Progenitor cell of endocrine pancreas (in vitro differentiated cells): ENCODE data around the gene POR. TPM values are rescaled to one million over a fixed set of nuclear protein-coding genes. Genes with fewer than 3 reads are reported as not detected.
A peak's percentile ranks its signal among the peaks of the same experiment; 100 is the strongest.

Experiments used
- DNase-seq: peaks from one replicate; pipeline ENCODE4 v3.0.0; 2021; ENCODE audit warnings: low spot score; ENCODE audit not compliant: unreplicated experiment
- H3K27ac Mint-ChIP-seq: 2 replicates; pipeline ENCODE4 v1.8.0; 2021; ENCODE audit warnings: mild to moderate bottlenecking, moderate library complexity, mixed read lengths
- H3K27me3 Mint-ChIP-seq: 2 replicates; pipeline ENCODE4 v1.8.0; 2021; ENCODE audit warnings: mixed read lengths
- H3K36me3 Mint-ChIP-seq: 2 replicates; pipeline ENCODE4 v1.8.0; 2022; ENCODE audit warnings: mixed read lengths; ENCODE audit not compliant: insufficient read depth
- H3K4me1 Mint-ChIP-seq: 2 replicates; pipeline ENCODE4 v1.8.0; 2021; ENCODE audit warnings: low read depth, mixed read lengths
- H3K4me3 Mint-ChIP-seq: 2 replicates; pipeline ENCODE4 v1.8.0; 2021; ENCODE audit warnings: low read depth, mild to moderate bottlenecking, moderate library complexity, mixed read lengths
- H3K9me3 Mint-ChIP-seq: 2 replicates; pipeline ENCODE4 v1.8.0; 2021; ENCODE audit warnings: low read depth, mixed read lengths
- total RNA-seq: library from RNA; stranded (reverse); gene quantifications from 2 replicates; pipeline ENCODE4 v1.2.1, GENCODE V29; 2021
- TF ChIP-seq, protein P1 (sequence below): fragments of 200-600 bp; sonication (generic); IDR thresholded peaks from one replicate; pipeline ENCODE4 v1.5.0; 2021; ENCODE audit warnings: antibody characterized with exemption, mild to moderate bottlenecking; ENCODE audit not compliant: unreplicated experiment

Gene POR
- total RNA-seq, 1 donor from 2014 or later: 87.2 TPM

DNA sequence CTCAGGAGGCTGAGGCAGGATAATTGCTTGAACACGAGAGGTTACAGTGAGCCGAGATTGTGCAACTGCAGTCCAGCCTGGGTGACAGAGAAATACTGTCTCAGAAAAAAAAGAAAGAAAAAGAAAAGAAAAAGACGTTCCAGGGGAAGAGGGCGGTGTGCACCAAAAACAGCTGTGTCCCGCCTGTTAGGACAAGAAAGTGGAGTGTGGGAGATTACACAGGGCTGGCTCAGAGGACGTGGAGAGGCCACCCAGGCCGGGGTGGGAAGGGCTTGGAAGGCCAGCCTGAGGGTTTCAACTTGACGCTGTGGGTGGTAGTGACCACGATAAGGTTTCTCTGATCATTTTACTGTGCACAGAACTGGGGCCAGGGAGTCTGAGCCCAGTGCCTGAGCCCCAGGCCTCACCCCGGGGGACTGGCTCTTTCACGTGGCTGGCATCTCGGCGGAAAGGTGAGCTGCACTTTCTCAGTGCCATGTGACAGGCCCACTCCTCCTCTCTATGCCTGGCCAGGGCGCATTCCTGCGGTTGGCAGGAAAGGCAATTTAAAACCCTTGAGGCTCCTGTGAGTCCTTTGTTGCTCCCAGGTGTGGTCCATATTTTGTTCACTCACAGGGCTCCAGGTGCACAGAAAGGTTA is 22.2 kb upstream of the POR start:
- no peaks in the 10 kb centered on the region for H3K9me3 Mint-ChIP-seq
- DNase-seq: no peak
- peaks cover 8% of the 10 kb centered on the region for H3K36me3 Mint-ChIP-seq
- H3K27ac Mint-ChIP-seq: no peak overlapping the region
- TF ChIP-seq, protein P1, sequence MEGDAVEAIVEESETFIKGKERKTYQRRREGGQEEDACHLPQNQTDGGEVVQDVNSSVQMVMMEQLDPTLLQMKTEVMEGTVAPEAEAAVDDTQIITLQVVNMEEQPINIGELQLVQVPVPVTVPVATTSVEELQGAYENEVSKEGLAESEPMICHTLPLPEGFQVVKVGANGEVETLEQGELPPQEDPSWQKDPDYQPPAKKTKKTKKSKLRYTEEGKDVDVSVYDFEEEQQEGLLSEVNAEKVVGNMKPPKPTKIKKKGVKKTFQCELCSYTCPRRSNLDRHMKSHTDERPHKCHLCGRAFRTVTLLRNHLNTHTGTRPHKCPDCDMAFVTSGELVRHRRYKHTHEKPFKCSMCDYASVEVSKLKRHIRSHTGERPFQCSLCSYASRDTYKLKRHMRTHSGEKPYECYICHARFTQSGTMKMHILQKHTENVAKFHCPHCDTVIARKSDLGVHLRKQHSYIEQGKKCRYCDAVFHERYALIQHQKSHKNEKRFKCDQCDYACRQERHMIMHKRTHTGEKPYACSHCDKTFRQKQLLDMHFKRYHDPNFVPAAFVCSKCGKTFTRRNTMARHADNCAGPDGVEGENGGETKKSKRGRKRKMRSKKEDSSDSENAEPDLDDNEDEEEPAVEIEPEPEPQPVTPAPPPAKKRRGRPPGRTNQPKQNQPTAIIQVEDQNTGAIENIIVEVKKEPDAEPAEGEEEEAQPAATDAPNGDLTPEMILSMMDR: no peak
- no peak overlapping the region for H3K4me3 Mint-ChIP-seq
- H3K4me1 Mint-ChIP-seq: no peaks in the 10 kb centered on the region
- H3K27me3 Mint-ChIP-seq: no peaks in the 10 kb centered on the region

DNA sequence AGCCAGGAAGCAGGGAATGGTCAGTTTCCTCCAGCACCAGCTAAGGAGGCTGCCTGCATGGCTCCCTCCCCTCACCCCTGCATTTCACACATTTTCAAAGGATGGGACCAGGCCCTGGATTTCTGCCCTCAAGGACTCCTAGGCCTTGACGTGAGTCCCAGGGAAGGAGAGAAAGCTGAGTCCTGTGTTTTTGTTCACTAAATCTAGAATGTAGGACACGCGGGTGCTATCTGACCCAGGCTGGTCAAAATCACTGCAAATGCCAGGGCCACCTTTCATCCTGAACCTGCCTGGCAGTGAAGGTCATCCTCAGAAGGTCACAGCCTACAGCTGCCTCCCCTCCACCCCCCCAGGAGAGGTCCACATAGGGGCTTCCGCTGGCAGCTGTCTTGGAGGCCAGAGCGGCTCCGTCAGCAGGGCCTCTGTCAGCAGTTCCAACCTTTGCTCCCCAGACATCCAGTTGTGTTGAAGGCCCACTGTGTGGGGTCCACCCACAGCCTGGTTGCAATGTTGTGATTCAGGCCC is 18.1 kb upstream of the POR start:
- no peaks in the 10 kb centered on the region for H3K36me3 Mint-ChIP-seq
- no peaks in the 10 kb centered on the region for H3K9me3 Mint-ChIP-seq
- no peaks in the 10 kb centered on the region for H3K4me1 Mint-ChIP-seq
- H3K27ac Mint-ChIP-seq: no peak overlapping the region
- no peak for DNase-seq
- TF ChIP-seq, protein P1: no peak
- no peaks in the 10 kb centered on the region for H3K27me3 Mint-ChIP-seq
- no peak overlapping the region for H3K4me3 Mint-ChIP-seq

DNA sequence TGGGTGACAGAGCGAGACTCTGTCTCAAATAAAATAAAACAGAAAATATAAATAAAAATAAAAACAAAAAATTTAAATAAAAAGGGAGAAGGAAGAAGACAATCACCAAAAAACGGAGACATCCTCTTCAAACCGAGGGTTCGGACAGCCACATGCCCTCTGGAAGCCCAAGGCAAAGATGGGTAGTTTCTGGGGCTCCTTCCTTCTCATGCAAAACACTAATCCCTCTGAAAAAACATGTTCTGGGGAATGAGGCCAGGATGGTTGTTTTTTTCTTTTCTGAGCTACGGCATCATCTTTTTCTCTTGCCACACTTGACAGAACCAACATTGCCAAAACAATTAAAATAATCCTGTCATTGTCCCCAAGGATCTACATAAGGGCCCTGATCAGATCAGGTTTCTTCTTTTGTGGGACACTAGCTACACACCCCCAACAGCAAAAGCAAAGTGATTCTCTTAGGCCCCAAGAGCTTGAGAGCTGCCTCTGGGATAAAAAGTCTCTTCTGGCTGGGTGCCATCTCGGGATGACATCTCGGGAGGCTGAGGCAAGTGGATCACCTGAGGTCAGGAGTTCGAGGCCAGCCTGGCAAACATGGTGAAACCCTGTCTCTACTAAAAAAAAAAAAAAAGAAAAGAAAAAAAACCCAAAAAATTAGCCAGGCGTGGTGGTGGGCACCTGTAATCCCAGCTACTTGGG is 14.2 kb upstream of the POR start:
- Mint-ChIP-seq H3K9me3 (no peaks in the 10 kb centered on the region), H3K4me3 (no peak overlapping the region), H3K27me3 (no peaks in the 10 kb centered on the region), H3K36me3 (no peaks in the 10 kb centered on the region), H3K27ac (no peak overlapping the region), H3K4me1 (peaks cover under 1% of the 10 kb centered on the region)
- no peak for DNase-seq
- TF ChIP-seq, protein P1: no peak

DNA sequence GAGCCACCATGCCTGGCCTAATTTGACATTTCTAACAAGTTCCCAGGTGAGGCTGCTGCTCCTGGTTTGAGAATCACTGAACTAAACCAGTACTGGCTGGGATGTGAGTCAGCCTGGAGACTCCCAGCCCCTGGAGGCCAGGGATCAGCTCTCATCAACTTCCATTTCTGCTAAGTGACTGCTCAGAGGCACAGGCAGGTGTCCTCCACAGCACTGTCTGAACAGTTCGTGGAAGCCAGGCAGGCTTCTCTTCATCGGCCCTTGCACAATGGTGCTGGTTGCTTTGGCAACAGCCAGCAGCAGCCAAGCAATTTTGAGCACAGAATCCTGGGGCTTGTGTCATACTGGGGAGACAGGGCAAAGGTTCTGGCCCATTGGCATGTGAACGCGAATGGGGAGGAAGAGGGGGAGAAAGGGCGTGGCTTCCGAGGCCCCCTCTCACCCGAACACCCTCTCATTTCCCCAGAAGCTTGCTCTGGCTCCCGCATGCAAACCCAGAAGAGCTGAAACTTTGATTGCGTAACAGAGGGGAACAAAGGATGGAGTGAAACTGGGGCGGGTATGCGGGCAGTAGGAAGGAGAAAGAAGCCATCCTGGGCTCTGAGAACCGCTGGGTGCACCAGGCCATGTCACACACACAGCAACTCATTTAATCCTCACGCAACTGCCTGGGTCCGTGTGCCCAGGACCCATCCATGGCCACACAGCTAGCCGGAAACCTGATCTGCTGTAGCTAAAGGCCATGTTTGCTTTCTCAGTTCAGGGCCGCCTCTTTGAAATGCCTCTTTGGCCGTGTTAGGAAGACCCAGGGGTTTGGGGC is 9.0 kb upstream of the POR start:
- H3K27ac Mint-ChIP-seq: peak overlapping the region; percentile 77
- no peak for DNase-seq
- H3K9me3 Mint-ChIP-seq: no peaks in the 10 kb centered on the region
- H3K27me3 Mint-ChIP-seq: no peaks in the 10 kb centered on the region
- no peak overlapping the region for H3K4me3 Mint-ChIP-seq
- no peaks in the 10 kb centered on the region for H3K36me3 Mint-ChIP-seq
- H3K4me1 Mint-ChIP-seq: peaks cover 9% of the 10 kb centered on the region
- TF ChIP-seq, protein P1: no peak
